ENCODE measurements around the gene MYL11.

The MYL11 gene

DNA sequence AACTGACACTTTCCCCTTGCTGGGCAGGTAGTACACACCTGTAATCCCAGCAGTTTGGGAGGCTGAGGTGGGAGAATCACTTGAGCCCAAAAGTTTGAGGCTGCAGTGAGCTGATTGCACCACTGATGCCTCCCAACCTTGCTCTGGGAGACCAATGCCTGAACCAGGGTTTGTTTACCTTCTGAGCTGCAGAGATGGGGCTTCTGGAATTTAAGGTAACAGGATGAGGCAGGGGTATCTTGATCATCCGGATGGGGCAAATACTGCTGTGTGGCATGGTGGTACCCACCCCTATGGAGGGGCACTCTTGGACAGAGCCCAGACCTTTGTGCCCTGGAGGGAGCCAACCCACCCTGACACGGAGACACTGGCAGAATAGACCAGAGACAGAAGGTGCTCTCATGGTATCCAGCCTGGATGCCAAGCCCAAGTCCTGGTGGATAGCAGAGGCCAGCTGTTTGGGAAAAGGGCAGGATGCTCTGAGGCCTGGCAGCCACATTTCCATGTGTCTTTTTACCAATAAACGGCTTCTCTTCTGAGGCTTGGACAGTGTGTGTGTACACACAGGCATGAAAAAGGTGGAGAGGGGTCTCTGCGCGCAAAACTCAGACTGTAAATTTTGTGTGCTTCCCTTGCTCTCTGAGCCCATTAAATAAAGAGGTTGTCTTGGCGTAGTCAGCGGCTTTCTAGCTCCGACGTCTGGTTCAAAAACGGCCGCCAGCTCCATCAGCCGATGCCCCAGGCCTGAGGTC lies 25.0 kb downstream of the MYL11 start:
- H3K4me1 ChIP-seq (ENCODE audit: control insufficient read depth, insufficient read depth, low read depth, low read length), result peaks cover 13% of the 10 kb centered on the region
- no peak for DNase-seq

DNA sequence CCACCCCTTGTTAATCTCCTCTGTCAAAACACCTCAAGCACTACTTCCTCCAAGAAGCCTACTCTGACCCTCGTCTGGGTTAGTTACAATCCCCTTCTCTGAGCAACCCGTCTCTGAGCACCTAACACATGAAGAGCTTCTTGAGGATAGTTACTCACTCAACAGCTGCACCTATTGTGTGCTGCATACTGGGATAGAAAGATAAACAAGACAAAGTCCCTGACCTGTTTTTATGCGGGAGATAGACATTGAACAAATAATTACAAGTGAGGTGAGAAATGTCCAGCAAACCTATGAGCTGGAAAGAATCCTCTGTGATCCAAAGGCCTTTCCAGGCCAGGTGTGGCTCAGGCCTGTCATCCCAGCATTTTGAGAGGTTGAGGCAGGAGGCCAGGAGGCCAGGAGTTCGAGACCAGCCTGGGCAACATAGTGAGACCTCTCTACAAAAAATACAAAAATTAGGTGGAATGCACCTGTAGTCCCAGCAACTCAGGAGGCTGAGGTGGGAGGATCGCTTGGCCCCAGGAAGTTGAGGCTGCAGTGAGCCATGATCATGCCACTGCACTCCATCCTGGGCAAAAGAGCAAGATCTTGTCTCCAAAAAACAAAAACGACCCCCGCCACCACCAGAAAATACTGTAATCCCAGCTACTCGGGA lies 27.3 kb downstream of the MYL11 start:
- Histone ChIP-seq H4K91ac (ENCODE audit: low read length) (no peak overlapping the region), H3K9ac (ENCODE audit: low read length) (no peak overlapping the region), H3K4ac (ENCODE audit: low read depth in 1 of 2, low read length in 2 of 2) (no peak overlapping the region), H3K79me1 (replicated peaks; ENCODE audit: low read length, poor library complexity, severe bottlenecking) (peaks cover 15% of the 10 kb centered on the region), H2AK5ac (ENCODE audit: low read length, severe bottlenecking) (peak overlapping the region; percentile 57), H4K8ac (ENCODE audit: low read length) (no peak overlapping the region), H3K9me3 (ENCODE audit: control insufficient read depth, low read length) (no peaks in the 10 kb centered on the region), H3K4me1 (ENCODE audit: control insufficient read depth, insufficient read depth, low read depth, low read length) (peaks cover 13% of the 10 kb centered on the region), H3K4me2 (ENCODE audit: low read length, poor library complexity, severe bottlenecking) (no peak overlapping the region), H3K23ac (ENCODE audit: low read length in 2 of 2) (no peak overlapping the region), H3K27me3 (ENCODE audit: control insufficient read depth in 1 of 2, insufficient read depth in 1 of 2, low read length in 2 of 2) (no peaks in the 10 kb centered on the region), H2BK15ac (ENCODE audit: low read depth, poor library complexity, severe bottlenecking) (no peak overlapping the region), H2BK12ac (ENCODE audit: low read length in 2 of 2) (no peak overlapping the region), H2AFZ (ENCODE audit: low read depth, low read length) (no peak overlapping the region), H2BK5ac (ENCODE audit: low read depth, low read length, poor library complexity, severe bottlenecking) (no peak overlapping the region), H3K4me3 (ENCODE audit: insufficient read depth in 1 of 2, low read depth in 1 of 2, low read length in 2 of 2) (no peak overlapping the region), H3K27ac (ENCODE audit: low read length, poor library complexity, severe bottlenecking) (no peak overlapping the region), H3K36me3 (ENCODE audit: control insufficient read depth in 1 of 2, insufficient read depth in 2 of 2, low read depth in 1 of 2, low read length in 2 of 2) (peaks cover 13 to 22% of the 10 kb centered on the region in 2 experiments), H3K14ac (ENCODE audit: low read length in 2 of 2) (no peak overlapping the region), H3K18ac (ENCODE audit: low read depth in 1 of 2, low read length in 2 of 2) (no peak overlapping the region), H2BK120ac (ENCODE audit: low read depth, low read length) (no peak overlapping the region)
- DNase-seq, result no peak
- 85% methylated on average over 7 of the region's 8 CpGs for WGBS

More for the DNA sequence above, 25.0 kb downstream of the MYL11 start:
- Histone ChIP-seq H4K91ac (ENCODE audit: low read length) (peak overlapping the region; percentile 58), H2BK12ac (ENCODE audit: low read length in 2 of 2) (peak overlapping the region; percentile 65 to 73), H3K4me2 (ENCODE audit: low read length, poor library complexity, severe bottlenecking) (peak overlapping the region; percentile 93), H3K79me1 (replicated peaks; ENCODE audit: low read length, poor library complexity, severe bottlenecking) (peaks cover 15% of the 10 kb centered on the region), H4K8ac (ENCODE audit: low read length) (peak overlapping the region; percentile 91), H2AFZ (ENCODE audit: low read depth, low read length) (peak overlapping the region; percentile 77), H2BK120ac (ENCODE audit: low read depth, low read length) (peak overlapping the region; percentile 87), H3K36me3 (ENCODE audit: control insufficient read depth in 1 of 2, insufficient read depth in 2 of 2, low read depth in 1 of 2, low read length in 2 of 2) (peaks cover 13 to 22% of the 10 kb centered on the region in 2 experiments), H3K27me3 (ENCODE audit: control insufficient read depth in 1 of 2, insufficient read depth in 1 of 2, low read length in 2 of 2) (no peaks in the 10 kb centered on the region), H3K23ac (ENCODE audit: low read length in 2 of 2) (peak overlapping the region in 1 of 2 experiments; percentile 86), H3K9ac (ENCODE audit: low read length) (peak overlapping the region; percentile 93), H2BK5ac (ENCODE audit: low read depth, low read length, poor library complexity, severe bottlenecking) (peak overlapping the region; percentile 86), H3K4ac (ENCODE audit: low read depth in 1 of 2, low read length in 2 of 2) (peak overlapping the region; percentile 37 to 82), H3K9me3 (ENCODE audit: control insufficient read depth, low read length) (no peaks in the 10 kb centered on the region), H2BK15ac (ENCODE audit: low read depth, poor library complexity, severe bottlenecking) (no peak overlapping the region), H3K14ac (ENCODE audit: low read length in 2 of 2) (peak overlapping the region in 1 of 2 experiments; percentile 83), H2AK5ac (ENCODE audit: low read length, severe bottlenecking) (peak overlapping the region; percentile 7), H3K4me3 (ENCODE audit: insufficient read depth in 1 of 2, low read depth in 1 of 2, low read length in 2 of 2) (peak overlapping the region; percentile 56 to 83), H3K18ac (ENCODE audit: low read depth in 1 of 2, low read length in 2 of 2) (peak overlapping the region; percentile 0 to 88), H3K27ac (ENCODE audit: low read length, poor library complexity, severe bottlenecking) (peak overlapping the region; percentile 99)
- 24% methylated on average over 12 of the region's 12 CpGs for WGBS

DNA sequence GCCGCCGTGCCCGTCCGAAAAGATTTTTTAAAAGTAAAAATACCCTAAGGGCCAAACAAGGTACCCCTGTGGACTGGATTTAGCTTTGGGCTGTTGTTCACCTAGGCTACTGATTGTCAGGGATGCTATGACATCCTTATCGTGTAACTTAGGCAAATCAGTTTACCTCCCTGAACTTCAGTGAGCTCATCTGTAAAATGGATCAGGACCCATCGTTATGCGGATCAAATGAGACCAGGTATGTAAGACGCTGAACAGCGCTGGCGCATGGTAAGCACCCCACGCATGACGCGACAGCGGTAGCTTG lies 32.1 kb downstream of the MYL11 start:
- WGBS, result 45% methylated on average over 14 of the region's 14 CpGs
- H2BK120ac ChIP-seq (ENCODE audit: low read depth, low read length), result no peak overlapping the region

More for the DNA sequence above, 32.1 kb downstream of the MYL11 start:
- H3K14ac ChIP-seq (ENCODE audit: low read length in 2 of 2), result peak overlapping the region in 1 of 2 experiments; percentile 30
- peak overlapping the region in 1 of 2 experiments; percentile 13 for H3K4ac ChIP-seq (ENCODE audit: low read depth in 1 of 2, low read length in 2 of 2)
- H2AK5ac ChIP-seq (ENCODE audit: low read length, severe bottlenecking), result no peak overlapping the region
- DNase-seq, result no peak
- no peaks in the 10 kb centered on the region for H3K9me3 ChIP-seq (ENCODE audit: control insufficient read depth, low read length)
- peak overlapping the region in 1 of 2 experiments; percentile 70 for H3K18ac ChIP-seq (ENCODE audit: low read depth in 1 of 2, low read length in 2 of 2)
- H3K4me2 ChIP-seq (ENCODE audit: low read length, poor library complexity, severe bottlenecking), result peak overlapping the region; percentile 72
- H2AFZ ChIP-seq (ENCODE audit: low read depth, low read length), result peak overlapping the region; percentile 76
- H3K4me3 ChIP-seq (ENCODE audit: insufficient read depth in 1 of 2, low read depth in 1 of 2, low read length in 2 of 2), result peak overlapping the region in 1 of 2 experiments; percentile 90
- peak overlapping the region; percentile 30 for H4K8ac ChIP-seq (ENCODE audit: low read length)
- H3K79me1 ChIP-seq (replicated peaks; ENCODE audit: low read length, poor library complexity, severe bottlenecking), result peaks cover 10% of the 10 kb centered on the region
- H2BK12ac ChIP-seq (ENCODE audit: low read length in 2 of 2), result peak overlapping the region in 1 of 2 experiments; percentile 89
- H2BK5ac ChIP-seq (ENCODE audit: low read depth, low read length, poor library complexity, severe bottlenecking), result no peak overlapping the region
- no peak overlapping the region for H4K91ac ChIP-seq (ENCODE audit: low read length)
- no peak overlapping the region for H3K23ac ChIP-seq (ENCODE audit: low read length in 2 of 2)
- H3K9ac ChIP-seq (ENCODE audit: low read length), result peak overlapping the region; percentile 94
- H3K27ac ChIP-seq (ENCODE audit: low read length, poor library complexity, severe bottlenecking), result peak overlapping the region; percentile 1
- H3K36me3 ChIP-seq (ENCODE audit: control insufficient read depth in 1 of 2, insufficient read depth in 2 of 2, low read depth in 1 of 2, low read length in 2 of 2), result peaks cover 9 to 14% of the 10 kb centered on the region in 2 experiments
- no peak overlapping the region for H2BK15ac ChIP-seq (ENCODE audit: low read depth, poor library complexity, severe bottlenecking)
- no peaks in the 10 kb centered on the region for H3K27me3 ChIP-seq (ENCODE audit: control insufficient read depth in 1 of 2, insufficient read depth in 1 of 2, low read length in 2 of 2)
- peaks cover 13% of the 10 kb centered on the region for H3K4me1 ChIP-seq (ENCODE audit: control insufficient read depth, insufficient read depth, low read depth, low read length)
